Measurements from ENCODE around the gene PRAMEF14.
"Not testable (repeated sequence)": the region's sequence is repeated elsewhere in the genome, so short reads cannot be mapped to it uniquely, and the experiment has no call there.

Gene PRAMEF14

GRCh38 chr1:13303239-13303638 lies 43.7 kb downstream of the PRAMEF14 start, which contains the start of gene PRAMEF33:
Gene PRAMEF33, plus strand, starts transcription at chr1:13303539. Its CDS starts 2,416 bp downstream, at chr1:13305955.
- not testable (repeated sequence) for FAIRE-seq; DNase-seq (ENCODE audit: insufficient read length, low spot score)

- not testable (repeated sequence) for DNase-seq (ENCODE audit: insufficient read length, low spot score); FAIRE-seq
Observed at GRCh38 chr1:13302197-13302596, 44.7 kb downstream of the PRAMEF14 start.

GRCh38 chr1:13298699-13299098 lies 48.2 kb downstream of the PRAMEF14 start:
- not testable (repeated sequence) for FAIRE-seq; DNase-seq (ENCODE audit: insufficient read length, low spot score)

GRCh38 chr1:13297216-13297931 lies 49.6 kb downstream of the PRAMEF14 start:
- not testable (repeated sequence) for FAIRE-seq

More at GRCh38 chr1:13297216-13297931, 49.6 kb downstream of the PRAMEF14 start:
- not testable (repeated sequence) for DNase-seq (ENCODE audit: insufficient read length, low spot score)
